ENCODE results near the gene SLC45A3.

DNA sequence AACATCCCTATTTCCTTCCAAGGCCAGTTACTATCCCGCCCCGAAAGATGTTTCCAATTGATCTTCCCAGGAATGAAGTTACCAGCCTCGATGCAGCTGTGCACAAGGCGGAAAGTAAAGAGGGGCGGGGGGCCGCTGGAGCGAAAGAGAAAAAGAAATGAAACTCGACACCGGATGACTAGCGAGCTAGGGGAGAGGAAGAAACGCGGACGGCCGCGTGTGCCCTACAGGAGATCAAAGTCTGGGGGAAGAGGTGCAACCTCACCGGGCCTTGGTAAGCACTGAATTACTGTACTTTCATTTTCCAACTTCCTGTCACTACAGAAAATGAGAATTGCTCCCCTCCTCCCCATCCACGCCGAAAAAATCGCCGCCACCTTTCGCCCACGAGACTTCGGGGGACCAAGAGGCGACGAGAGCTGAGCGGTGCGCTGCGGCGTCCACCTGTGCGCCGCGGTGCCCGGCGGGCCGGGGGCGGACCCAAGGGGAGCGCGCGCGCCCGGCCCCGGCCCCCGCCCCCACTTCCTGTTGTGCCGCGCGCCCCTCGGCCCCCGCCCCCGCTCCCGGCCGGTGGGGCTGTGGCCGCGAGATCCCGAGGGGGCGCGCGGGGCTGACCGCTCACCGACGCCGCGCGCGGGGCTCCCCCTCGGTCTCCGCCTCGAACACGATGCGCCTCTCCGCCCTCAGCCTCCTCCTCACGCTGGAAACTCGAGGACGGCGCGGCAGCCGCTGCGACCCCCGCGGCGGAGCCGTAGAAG is 49.1 kb downstream of the SLC45A3 start:
- TF ChIP-seq POLR2AphosphoS5 (IDR thresholded peaks at IDR 0.05; ENCODE audit: low read depth, low read length) = peak; percentile 68; the same call in 1 of the 2 replicates
- TF ChIP-seq TAF1 (IDR thresholded peaks at IDR 0.05; ENCODE audit: low read depth, low read length) = peak; percentile 94
- peak; percentile 73 for TF ChIP-seq POLR2A (IDR thresholded peaks at IDR 0.05; ENCODE audit: low read depth, low read length)
- no peak for TF ChIP-seq PAX5 (IDR thresholded peaks at IDR 0.05; ENCODE audit: insufficient read depth, low read length, severe bottlenecking)
